ENCODE data around the gene ABCG4.

The ABCG4 gene

DNA sequence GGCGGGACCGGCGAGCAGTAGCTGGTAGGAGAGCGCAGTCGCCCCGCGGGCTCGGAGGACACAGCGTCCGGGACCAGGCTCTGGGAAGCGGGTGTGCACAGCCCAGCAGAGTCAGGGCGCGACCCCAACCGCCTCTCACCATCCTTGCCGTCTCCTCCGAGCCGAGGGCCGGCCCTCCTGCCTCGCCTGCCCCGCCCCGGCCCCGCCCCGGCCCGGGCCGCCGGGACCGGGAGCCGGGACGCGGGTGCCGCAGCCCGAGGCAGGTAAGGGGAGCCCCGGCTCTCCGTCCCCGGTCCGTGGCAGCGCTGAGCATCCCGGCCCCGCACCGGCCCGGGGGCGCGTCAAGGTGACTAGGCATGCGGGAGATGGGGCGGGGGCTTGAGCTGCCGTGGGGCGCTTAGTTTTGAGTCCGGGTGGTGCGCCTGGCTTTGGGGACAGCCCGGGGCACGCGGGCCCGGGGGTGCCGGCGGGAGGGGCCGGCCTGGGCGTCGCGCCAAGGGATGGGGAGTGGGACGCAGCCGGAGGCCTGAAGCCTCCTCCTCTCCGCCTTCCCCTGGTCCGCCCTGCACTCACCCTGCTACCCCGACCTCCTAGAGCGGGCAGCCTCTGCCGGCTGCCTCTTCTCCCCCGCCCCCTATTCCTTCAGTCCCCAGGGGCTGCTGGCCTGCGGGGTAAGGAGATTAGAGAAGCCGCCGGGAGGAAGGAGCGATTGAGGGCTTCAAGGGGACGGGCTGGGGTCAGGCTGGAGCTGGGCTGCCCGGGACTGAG lies at the start of gene ABCG4:
Gene ABCG4 (plus strand): TSS at position 35 of the 768 bp plus-strand sequence. CDS start 914 bp downstream, outside the sequence.
- TF ChIP-seq NFIC (IDR thresholded peaks at IDR 0.05), result 0 out of 2 replicates have a peak, but pooled peaks have one; percentile 21
- TF ChIP-seq CREB1 (IDR thresholded peaks at IDR 0.05; ENCODE audit: low read depth), result no peak
- peak; percentile 71; the same call in 1 of the 2 replicates for TF ChIP-seq ZBTB7A (IDR thresholded peaks at IDR 0.05; ENCODE audit: low read depth)

DNA sequence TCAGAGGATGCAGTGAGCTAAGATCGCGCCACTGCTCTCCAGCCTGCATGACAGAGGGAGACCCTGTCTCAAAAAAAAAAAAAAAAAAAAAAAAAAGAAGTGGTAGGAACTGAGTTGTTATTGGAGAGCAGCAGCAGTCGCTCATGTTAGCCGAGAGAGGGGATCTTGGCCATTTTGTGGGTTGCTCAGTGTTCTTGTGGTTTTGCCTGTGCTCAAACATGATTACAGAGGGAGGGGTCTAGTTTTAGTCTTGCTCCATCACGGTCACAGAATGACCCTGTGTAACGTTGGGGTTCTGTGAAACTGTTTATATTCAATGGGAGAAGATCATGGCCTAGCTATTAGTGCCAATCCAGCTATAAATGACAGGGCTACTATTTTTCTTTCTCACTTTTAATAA lies 49.1 kb upstream of the ABCG4 start:
- TF ChIP-seq, protein P1, sequence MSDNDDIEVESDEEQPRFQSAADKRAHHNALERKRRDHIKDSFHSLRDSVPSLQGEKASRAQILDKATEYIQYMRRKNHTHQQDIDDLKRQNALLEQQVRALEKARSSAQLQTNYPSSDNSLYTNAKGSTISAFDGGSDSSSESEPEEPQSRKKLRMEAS (IDR thresholded peaks at IDR 0.05), result no peak
- TF ChIP-seq CEBPB (IDR thresholded peaks at IDR 0.05) (no peak), TEAD4 (IDR thresholded peaks at IDR 0.05) (no peak), TCF12 (IDR thresholded peaks at IDR 0.05; ENCODE audit: low read depth) (no peak), EGR1 (IDR thresholded peaks at IDR 0.05) (no peak), TAF1 (IDR thresholded peaks at IDR 0.05; ENCODE audit: low read depth) (no peak), YY1 (IDR thresholded peaks at IDR 0.05; ENCODE audit: low read depth) (no peak), RAD21 (IDR thresholded peaks at IDR 0.05; ENCODE audit: low read depth) (no peak), ZBTB7A (IDR thresholded peaks at IDR 0.05; ENCODE audit: low read depth) (no peak), NFIC (IDR thresholded peaks at IDR 0.05) (no peak), FOXM1 (IDR thresholded peaks at IDR 0.05; ENCODE audit: borderline replicate concordance, low read depth) (no peak), CREB1 (IDR thresholded peaks at IDR 0.05; ENCODE audit: low read depth) (no peak), EP300 (IDR thresholded peaks at IDR 0.05; ENCODE audit: borderline replicate concordance) (no peak)
- TF ChIP-seq, protein P2, sequence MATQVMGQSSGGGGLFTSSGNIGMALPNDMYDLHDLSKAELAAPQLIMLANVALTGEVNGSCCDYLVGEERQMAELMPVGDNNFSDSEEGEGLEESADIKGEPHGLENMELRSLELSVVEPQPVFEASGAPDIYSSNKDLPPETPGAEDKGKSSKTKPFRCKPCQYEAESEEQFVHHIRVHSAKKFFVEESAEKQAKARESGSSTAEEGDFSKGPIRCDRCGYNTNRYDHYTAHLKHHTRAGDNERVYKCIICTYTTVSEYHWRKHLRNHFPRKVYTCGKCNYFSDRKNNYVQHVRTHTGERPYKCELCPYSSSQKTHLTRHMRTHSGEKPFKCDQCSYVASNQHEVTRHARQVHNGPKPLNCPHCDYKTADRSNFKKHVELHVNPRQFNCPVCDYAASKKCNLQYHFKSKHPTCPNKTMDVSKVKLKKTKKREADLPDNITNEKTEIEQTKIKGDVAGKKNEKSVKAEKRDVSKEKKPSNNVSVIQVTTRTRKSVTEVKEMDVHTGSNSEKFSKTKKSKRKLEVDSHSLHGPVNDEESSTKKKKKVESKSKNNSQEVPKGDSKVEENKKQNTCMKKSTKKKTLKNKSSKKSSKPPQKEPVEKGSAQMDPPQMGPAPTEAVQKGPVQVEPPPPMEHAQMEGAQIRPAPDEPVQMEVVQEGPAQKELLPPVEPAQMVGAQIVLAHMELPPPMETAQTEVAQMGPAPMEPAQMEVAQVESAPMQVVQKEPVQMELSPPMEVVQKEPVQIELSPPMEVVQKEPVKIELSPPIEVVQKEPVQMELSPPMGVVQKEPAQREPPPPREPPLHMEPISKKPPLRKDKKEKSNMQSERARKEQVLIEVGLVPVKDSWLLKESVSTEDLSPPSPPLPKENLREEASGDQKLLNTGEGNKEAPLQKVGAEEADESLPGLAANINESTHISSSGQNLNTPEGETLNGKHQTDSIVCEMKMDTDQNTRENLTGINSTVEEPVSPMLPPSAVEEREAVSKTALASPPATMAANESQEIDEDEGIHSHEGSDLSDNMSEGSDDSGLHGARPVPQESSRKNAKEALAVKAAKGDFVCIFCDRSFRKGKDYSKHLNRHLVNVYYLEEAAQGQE (IDR thresholded peaks at IDR 0.05; ENCODE audit: low read depth), result no peak
- TF ChIP-seq, protein P3, sequence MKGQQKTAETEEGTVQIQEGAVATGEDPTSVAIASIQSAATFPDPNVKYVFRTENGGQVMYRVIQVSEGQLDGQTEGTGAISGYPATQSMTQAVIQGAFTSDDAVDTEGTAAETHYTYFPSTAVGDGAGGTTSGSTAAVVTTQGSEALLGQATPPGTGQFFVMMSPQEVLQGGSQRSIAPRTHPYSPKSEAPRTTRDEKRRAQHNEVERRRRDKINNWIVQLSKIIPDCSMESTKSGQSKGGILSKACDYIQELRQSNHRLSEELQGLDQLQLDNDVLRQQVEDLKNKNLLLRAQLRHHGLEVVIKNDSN (IDR thresholded peaks at IDR 0.05), result no peak

DNA sequence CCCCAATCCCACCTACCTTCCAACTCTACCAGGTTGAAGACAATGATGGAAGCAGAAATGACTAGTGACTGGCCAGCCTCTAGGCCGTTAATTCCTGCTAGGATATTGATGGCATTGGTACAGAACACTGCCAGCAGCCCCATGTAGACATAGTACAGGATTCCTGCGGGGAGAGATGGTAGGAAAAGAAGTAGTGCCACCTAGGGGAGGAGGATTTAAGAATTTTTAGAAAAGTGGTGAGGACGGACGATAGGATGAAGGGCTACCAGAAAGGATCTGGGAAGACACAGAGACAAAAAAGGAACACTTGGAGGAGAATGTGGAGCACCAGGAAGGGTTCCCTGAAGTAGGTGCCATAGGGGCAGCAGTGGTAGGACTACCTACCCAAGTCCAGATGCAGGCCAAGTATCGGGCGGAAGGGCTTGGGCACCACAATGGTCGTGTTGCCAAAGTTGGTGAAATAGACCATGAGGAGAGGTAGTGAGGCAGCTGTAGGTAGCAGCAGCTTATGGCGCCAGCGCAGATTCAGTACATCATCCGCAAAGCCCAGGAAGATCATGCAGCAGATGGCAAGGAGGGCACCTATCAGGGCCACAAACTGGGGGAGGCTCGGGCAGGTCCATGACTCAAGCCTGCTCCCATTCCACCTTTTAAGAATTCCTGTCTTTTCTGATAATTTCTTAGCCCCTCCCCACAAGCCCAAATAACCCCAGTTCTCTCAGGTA lies 48.4 kb upstream of the ABCG4 start:
- TF ChIP-seq NFIC (IDR thresholded peaks at IDR 0.05), result no peak
- TF ChIP-seq RAD21 (IDR thresholded peaks at IDR 0.05; ENCODE audit: low read depth), result 0 out of 2 replicates have a peak, but pooled peaks have one; percentile 28
- TF ChIP-seq FOXM1 (IDR thresholded peaks at IDR 0.05; ENCODE audit: borderline replicate concordance, low read depth), result no peak

DNA sequence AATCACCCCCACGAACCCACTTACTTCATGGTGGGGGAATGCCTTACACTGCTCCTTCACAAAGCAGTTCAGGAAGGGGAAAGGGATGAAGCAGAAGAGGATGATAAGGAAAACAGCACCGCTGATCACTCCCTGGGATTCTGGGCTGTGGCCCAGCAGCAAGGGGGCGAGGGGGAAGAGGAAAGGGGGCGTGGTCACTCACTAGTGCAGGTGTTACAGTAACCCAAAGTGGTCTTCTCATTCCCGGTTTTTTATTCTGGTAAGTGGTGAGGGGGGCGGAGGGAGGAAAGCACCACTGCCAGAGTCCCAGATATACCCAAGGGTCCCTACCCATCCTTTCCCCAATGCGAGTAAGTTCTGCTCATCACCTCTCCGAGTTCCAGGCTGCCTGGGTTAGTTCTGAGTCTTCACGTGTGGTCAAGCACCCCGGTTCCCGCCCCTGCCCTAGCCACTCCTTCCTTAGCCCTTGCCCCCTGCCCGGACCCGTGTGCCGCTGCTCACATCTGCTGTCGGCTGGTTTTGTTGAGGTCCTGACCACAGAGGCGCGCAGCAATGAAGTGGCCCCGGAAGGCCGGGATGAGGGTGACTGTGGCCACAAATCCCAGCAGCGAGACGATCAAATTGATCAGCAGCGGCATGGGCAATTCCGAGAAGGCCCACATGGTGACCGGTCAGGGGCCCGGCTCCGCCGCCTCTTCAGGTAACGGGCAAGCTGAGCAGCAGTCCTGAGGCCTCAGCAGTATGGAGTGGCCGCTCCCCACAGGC lies 47.7 kb upstream of the ABCG4 start:
- TF ChIP-seq ZBTB7A (IDR thresholded peaks at IDR 0.05; ENCODE audit: low read depth) (no peak), NFIC (IDR thresholded peaks at IDR 0.05) (no peak), TEAD4 (IDR thresholded peaks at IDR 0.05) (no peak), YY1 (IDR thresholded peaks at IDR 0.05; ENCODE audit: low read depth) (no peak), CREB1 (IDR thresholded peaks at IDR 0.05; ENCODE audit: low read depth) (no peak), TCF12 (IDR thresholded peaks at IDR 0.05; ENCODE audit: low read depth) (no peak), FOXM1 (IDR thresholded peaks at IDR 0.05; ENCODE audit: borderline replicate concordance, low read depth) (no peak), TAF1 (IDR thresholded peaks at IDR 0.05; ENCODE audit: low read depth) (no peak)

DNA sequence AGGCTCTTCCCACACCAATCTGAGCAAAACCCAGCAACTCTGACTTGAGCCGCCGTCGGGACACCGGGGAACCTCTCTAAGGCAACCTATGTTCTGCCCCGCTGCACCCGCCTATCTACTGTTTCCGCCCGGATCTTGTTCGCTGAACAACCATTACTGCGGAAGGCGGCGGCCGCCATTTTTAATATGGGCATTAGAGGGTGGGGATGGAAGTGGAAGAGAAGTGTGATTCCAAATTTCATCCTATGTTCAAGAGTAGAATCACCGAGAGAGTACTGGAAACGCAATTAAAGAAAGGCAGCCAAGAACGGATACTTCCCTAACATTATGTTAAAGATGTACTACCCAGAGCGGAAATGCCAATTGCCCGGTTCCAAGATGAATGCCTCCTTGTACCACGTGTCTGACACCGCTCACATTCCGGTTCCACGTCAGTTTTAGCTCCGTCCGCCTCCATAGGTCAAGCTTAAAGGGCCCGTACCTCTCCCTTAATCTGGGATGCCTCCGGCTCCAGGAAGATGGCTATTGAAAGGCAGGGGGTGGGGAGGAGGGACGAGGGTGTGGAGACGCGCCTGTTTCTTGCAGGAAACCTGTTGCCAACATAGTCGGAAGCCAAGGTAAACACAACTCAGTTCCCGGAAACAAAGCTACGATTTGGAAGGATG lies 47.0 kb upstream of the ABCG4 start, which contains the start of gene DPAGT1:
Gene DPAGT1 (minus strand): TSS at position 95 of the 665 bp plus-strand sequence. CDS start 198 bp downstream, outside the sequence.
- TF ChIP-seq, protein P2 (IDR thresholded peaks at IDR 0.05; ENCODE audit: low read depth), result no peak
- TF ChIP-seq CEBPB (IDR thresholded peaks at IDR 0.05) (no peak), EGR1 (IDR thresholded peaks at IDR 0.05) (peak; percentile 87), EP300 (IDR thresholded peaks at IDR 0.05; ENCODE audit: borderline replicate concordance) (no peak), NFIC (IDR thresholded peaks at IDR 0.05) (no peak), TAF1 (IDR thresholded peaks at IDR 0.05; ENCODE audit: low read depth) (peak; percentile 79; the same call in 1 of the 2 replicates), TCF12 (IDR thresholded peaks at IDR 0.05; ENCODE audit: low read depth) (peak; percentile 23; the same call in 1 of the 2 replicates), ZBTB7A (IDR thresholded peaks at IDR 0.05; ENCODE audit: low read depth) (no peak), YY1 (IDR thresholded peaks at IDR 0.05; ENCODE audit: low read depth) (peak; percentile 99), TEAD4 (IDR thresholded peaks at IDR 0.05) (peak; percentile 92), RAD21 (IDR thresholded peaks at IDR 0.05; ENCODE audit: low read depth) (no peak), FOXM1 (IDR thresholded peaks at IDR 0.05; ENCODE audit: borderline replicate concordance, low read depth) (0 out of 2 replicates have a peak, but pooled peaks have one; percentile 16), CREB1 (IDR thresholded peaks at IDR 0.05; ENCODE audit: low read depth) (peak; percentile 26)
- TF ChIP-seq, protein P1 (IDR thresholded peaks at IDR 0.05), result peak; percentile 98
- TF ChIP-seq, protein P3 (IDR thresholded peaks at IDR 0.05), result peak; percentile 97
